Activated CD8-positive, alpha-beta memory T cell treated with anti-CD3 and anti-CD28 coated beads for 4 hours (primary cell): ENCODE results near the gene MAP2.
"Not testable (repeated sequence)": the region's sequence is repeated elsewhere in the genome, so short reads cannot be mapped to it uniquely, and the experiment has no call there.

ENCODE experiments used
- DNase-seq, 2 donors: peaks; one replicate each; pipeline ENCODE4 v3.0.0-alpha.2; 2020; ENCODE audit warnings: low read depth in 2 of 2

MAP2 gene

GRCh38 chr2:209593930-209594329, 170.1 kb downstream of the MAP2 start:
- DNase-seq = no peak

GRCh38 chr2:209596262-209596661, 172.4 kb downstream of the MAP2 start:
- no peak for DNase-seq

GRCh38 chr2:209598227-209598626, 174.4 kb downstream of the MAP2 start:
- DNase-seq = not testable (repeated sequence)

- no peak for DNase-seq
Measured at GRCh38 chr2:209600341-209601171, 176.7 kb downstream of the MAP2 start.

- no peak for DNase-seq
Measured at GRCh38 chr2:209601497-209601896, 177.7 kb downstream of the MAP2 start.

GRCh38 chr2:209602259-209602658, 178.4 kb downstream of the MAP2 start:
- no peak for DNase-seq

GRCh38 chr2:209609531-209609930, 185.7 kb downstream of the MAP2 start:
- DNase-seq = no peak

- no peak for DNase-seq
Measured at GRCh38 chr2:209610631-209611030, 186.8 kb downstream of the MAP2 start.

GRCh38 chr2:209613649-209614305, 189.9 kb downstream of the MAP2 start:
- DNase-seq = no peak

GRCh38 chr2:209614690-209615369, 191.0 kb downstream of the MAP2 start:
- DNase-seq = no peak

GRCh38 chr2:209619782-209620181, 195.9 kb downstream of the MAP2 start:
- no peak for DNase-seq

- DNase-seq = no peak
Measured at GRCh38 chr2:209624192-209624938, 200.5 kb downstream of the MAP2 start.

GRCh38 chr2:209629597-209629996, 205.8 kb downstream of the MAP2 start:
- DNase-seq = no peak

GRCh38 chr2:209633911-209634310, 210.1 kb downstream of the MAP2 start:
- no peak for DNase-seq

GRCh38 chr2:209636076-209636475, 212.2 kb downstream of the MAP2 start:
- DNase-seq = no peak

- no peak for DNase-seq
Measured at GRCh38 chr2:209637293-209637692, 213.4 kb downstream of the MAP2 start.

GRCh38 chr2:209638346-209638745, 214.5 kb downstream of the MAP2 start:
- no peak for DNase-seq

- DNase-seq = no peak
Measured at GRCh38 chr2:209640358-209640757, 216.5 kb downstream of the MAP2 start.

- DNase-seq = no peak
Measured at GRCh38 chr2:209642146-209642820, 218.4 kb downstream of the MAP2 start.

- DNase-seq = no peak
Measured at GRCh38 chr2:209644842-209645241, 221.0 kb downstream of the MAP2 start.

- no peak for DNase-seq
Measured at GRCh38 chr2:209648714-209649113, 224.9 kb downstream of the MAP2 start.
